ENCODE results near the gene PEAR1.
A peak's percentile ranks its signal among the peaks of the same experiment; 100 is the strongest.

PEAR1 gene

GRCh38 chr1:156881663-156882062, 11.9 kb upstream of the PEAR1 start:
- DNase-seq (ENCODE audit: extremely low read depth in 1 of 2, low read depth in 1 of 2): no peak

GRCh38 chr1:156882543-156882942, 11.0 kb upstream of the PEAR1 start:
- no peak for DNase-seq (ENCODE audit: extremely low read depth in 1 of 2, low read depth in 1 of 2)

- no peak for DNase-seq (ENCODE audit: extremely low read depth in 1 of 2, low read depth in 1 of 2)
Observed at GRCh38 chr1:156883919-156884318, 9.6 kb upstream of the PEAR1 start.

GRCh38 chr1:156884560-156885184, 8.8 kb upstream of the PEAR1 start:
- no peak for DNase-seq (ENCODE audit: extremely low read depth in 1 of 2, low read depth in 1 of 2)

DNA sequence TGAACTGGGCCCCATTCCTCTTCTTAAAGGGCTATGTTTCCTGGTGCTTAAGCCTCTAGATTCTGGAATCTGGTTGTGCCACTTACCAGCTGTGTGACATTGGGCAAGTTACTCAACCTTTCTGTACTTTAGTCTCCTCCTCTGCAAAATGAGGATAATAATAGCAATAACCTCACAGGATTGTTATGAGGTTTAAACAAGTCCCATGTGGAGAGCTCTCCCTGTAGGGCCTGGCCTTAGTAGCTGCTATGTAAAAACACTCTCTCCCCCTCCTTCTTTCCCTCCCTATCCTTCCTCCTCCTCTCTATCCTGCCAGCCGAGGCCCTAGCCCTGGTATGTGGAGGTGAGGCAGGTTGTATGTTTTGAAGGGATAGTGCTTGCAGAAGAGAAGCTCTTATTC, 8.2 kb upstream of the PEAR1 start:
- DNase-seq (ENCODE audit: extremely low read depth in 1 of 2, low read depth in 1 of 2): no peak

DNA sequence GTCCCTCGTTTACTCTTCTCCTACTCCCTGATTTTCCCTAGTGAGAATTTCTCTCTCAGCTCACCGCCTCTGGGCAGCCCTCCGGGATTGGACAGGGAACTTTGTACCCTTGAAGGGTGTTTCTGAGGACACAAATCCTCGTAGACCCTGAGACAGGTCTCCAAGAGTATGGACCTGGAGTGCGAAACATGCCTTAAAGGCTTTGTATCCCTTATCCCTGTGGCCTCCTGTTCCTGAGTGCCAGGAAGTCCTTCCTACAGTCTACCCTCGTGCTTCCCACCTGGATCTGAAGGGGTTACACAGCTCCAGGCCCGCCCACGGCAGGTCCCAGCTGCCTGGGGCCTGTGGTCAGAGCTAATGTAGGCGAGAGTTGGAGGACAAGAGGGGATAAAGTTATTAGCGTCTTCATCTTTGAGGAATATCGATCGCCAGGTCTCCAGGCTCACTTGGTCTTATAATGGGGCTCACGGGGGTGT, 7.6 kb upstream of the PEAR1 start:
- DNase-seq (ENCODE audit: extremely low read depth in 1 of 2, low read depth in 1 of 2): no peak

DNA sequence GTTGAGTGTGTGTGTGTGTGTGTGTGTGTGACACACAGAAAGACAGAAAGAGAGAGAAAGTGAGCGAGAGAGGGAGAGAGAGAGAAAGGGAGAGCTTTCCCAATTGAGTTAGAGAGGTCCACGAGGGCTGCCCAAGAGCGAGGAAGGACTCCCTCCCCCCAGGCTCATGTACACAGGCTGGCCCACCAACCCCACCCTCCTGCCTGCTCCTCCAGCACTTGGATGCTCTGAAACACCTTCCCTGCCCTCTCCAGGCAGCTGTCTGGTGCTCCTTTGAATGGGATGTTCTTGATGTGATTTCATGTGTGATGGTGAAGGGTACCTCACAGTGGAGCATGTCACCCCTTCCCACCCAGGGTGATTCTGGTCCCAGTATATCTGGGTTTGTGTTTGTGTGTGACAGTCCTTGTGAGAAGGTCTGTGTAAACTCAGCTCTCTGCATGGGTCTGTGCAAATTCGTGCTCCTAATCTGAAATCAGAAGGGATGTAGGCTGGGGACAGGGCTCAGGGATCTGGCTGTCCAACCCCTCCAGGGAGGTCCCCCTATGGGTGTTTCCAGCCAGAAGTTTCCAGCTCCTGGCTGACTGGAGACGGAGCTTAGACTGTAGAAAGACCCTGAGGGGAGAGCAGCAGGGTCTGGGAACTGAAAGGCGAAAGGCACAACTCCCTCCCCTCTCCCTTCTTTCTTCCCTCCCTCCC, 6.8 kb upstream of the PEAR1 start:
- no peak for DNase-seq (ENCODE audit: extremely low read depth in 1 of 2, low read depth in 1 of 2)

DNA sequence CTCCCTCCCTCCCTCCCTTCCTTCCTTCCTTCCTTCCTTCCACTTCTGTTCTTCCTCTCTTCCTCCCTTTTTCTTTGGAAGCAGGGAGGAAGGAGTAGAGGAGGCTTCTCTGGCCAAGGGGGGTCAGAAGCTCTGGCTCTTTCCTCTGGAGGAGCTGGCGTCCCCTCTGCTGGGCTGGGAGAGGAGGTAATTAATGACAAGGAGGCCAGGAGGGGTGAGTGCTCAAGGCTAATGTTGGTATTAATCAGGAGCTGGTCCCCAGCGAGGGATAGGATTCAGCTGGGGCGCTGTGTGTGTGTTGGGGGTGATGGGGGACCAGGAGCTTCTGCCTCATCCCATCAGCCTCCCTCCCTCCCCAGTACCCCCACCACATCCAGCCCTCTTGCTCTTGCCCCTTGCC, 6.2 kb upstream of the PEAR1 start:
- no peak for DNase-seq (ENCODE audit: extremely low read depth in 1 of 2, low read depth in 1 of 2)

GRCh38 chr1:156887734-156888133, 5.8 kb upstream of the PEAR1 start:
- DNase-seq (ENCODE audit: extremely low read depth in 1 of 2, low read depth in 1 of 2): no peak

DNA sequence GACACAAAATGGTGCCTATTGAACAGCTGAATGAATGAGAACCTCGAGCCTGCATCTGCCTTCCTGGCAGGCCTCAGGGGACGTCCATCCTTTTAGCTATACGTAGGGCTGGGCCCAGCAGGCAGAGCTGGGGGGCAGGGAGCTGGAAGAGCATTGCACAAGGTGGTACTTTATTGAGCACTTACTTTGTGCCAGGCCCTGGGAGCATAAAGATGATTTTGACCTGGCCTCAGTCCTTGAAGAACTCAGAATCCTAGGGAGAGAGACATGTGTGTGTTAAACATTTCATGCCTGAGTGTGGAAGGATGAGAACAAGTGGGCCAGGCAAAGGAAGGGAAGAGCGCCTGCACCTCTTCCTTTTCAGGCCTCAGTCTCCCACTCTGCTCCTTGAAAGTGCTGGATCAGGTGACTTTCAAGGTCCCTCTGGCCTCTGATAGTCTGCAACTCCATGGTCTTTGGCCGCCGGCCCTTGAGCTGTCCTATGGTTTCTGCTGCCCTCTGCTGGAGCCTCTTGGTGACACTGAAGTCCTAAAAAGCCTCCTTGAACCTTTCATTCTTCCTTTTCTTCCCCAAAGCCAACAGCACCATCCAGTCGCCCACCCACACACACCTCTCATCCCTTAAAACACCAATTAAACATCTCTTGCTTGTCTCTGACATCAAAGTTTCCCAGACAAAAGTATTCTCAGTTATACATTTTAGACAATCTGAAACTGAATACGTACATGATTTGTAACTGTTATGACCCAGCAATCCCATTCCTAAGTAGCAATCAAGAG, 3.5 kb upstream of the PEAR1 start:
- peak in 1 of 2 donors; percentile 40 for DNase-seq (ENCODE audit: extremely low read depth in 1 of 2, low read depth in 1 of 2)

DNA sequence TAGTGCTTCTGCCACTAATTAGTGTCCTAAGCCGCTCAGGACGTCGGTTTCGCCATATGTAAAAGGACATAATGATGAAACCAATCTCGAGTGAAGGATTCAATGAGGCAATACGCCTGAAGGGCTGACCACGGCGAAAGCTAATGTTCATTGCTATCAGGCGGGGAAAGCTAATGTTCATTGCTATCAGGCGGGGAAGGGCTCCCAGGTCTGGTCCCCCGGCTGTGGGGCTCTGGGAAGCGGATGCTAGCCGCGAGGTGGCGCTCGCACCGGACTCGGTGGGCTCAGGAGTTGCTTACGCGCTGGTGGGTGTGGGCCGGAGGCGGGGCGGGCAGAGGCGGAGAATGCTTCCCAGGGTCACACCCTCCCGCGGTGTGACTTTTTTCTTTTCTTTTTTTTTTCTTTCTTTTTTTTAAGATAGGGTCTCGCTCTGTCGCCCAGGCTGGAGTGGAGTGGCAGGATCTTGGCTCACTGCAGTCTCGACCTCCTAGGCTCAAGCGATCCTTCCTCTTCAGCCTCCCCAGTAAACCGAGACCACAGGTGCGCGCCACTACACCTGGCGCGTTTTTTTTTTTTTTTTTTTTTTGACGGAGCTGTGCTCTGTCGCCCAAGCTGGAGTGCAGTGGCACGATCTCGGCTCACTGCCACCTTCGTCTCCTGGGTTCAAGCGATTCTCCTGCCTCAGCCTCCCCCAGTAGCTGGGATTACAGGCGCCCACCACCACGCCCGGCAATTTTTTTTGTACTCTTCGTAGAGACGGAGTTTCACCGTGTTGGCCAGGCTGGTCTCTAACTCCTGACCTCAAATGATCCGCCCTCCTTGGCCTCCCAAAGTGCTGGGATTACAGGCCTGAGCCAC, 1.1 kb upstream of the PEAR1 start:
- peak; percentile 60 to 76 for DNase-seq (ENCODE audit: extremely low read depth in 1 of 2, low read depth in 1 of 2)

DNA sequence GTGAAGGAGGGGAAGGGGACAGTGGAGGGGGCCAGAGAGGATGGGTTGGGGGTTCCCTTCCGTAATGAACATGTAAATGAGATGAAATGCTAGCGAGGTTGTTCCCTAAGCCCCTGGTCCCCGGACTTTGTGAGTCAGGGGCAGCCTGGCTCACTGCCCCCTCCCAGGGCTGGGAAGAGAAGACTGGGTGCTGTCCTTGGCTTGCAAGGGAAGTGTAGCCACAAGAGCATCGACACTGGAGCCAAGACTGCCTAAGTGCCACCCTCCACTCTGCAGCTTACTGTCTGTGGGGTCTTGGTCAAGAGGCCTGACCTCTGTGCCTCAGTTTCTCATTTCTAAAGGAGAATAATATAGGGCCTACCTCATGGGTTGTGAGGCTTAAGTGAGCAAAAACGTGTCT, 483 bp downstream of the PEAR1 start:
- DNase-seq (ENCODE audit: extremely low read depth in 1 of 2, low read depth in 1 of 2): no peak

- DNase-seq (ENCODE audit: extremely low read depth in 1 of 2, low read depth in 1 of 2): no peak
Observed at GRCh38 chr1:156894711-156895454, 1.4 kb downstream of the PEAR1 start.

DNA sequence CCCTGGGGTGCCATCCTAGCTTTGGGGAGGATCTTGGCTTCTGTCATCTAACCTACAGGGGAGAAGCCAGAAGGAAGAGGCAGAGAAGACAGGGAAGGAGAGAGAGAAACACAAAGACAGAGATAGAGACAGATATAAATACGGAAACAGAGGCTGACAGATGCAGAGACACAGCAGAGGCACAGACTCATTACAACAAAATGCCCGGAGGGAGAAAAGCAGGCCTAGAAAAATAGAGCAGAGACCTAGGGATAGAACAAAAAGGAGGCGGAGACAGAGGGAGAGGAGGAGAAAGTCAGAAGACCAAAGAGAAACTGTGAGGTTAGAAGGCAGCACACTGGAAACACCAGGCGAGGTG, 1.9 kb downstream of the PEAR1 start:
- DNase-seq (ENCODE audit: extremely low read depth in 1 of 2, low read depth in 1 of 2): no peak

GRCh38 chr1:156895927-156896326, 2.4 kb downstream of the PEAR1 start:
- DNase-seq (ENCODE audit: extremely low read depth in 1 of 2, low read depth in 1 of 2): no peak

- no peak for DNase-seq (ENCODE audit: extremely low read depth in 1 of 2, low read depth in 1 of 2)
Observed at GRCh38 chr1:156896490-156897033, 3.0 kb downstream of the PEAR1 start.

GRCh38 chr1:156897078-156897825, 3.7 kb downstream of the PEAR1 start:
- no peak for DNase-seq (ENCODE audit: extremely low read depth in 1 of 2, low read depth in 1 of 2)

DNA sequence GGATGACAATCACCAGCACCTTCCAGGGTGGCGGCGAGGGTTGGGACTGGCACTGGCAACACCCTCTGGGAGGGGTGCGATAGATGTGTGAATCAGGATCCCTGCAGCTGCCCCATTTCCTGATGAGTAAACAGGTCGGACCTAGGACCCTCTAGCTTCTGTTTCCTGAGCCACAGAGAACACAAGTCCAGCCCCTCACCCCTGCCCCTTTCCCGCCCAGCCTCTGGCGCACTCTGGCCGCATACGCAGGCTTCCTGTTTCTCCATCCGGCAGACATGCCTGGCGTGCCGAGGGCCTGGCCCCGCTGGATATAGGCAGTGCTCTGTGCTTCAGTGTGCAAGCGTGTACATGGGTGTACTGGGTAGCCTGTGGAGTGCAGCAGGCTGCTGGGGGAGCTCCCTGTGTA, 4.6 kb downstream of the PEAR1 start:
- DNase-seq (ENCODE audit: extremely low read depth in 1 of 2, low read depth in 1 of 2): no peak

- DNase-seq (ENCODE audit: extremely low read depth in 1 of 2, low read depth in 1 of 2): no peak
Observed at GRCh38 chr1:156898971-156899664, 5.6 kb downstream of the PEAR1 start.
